ENCODE results near the gene CDKAL1.

Gene CDKAL1

DNA sequence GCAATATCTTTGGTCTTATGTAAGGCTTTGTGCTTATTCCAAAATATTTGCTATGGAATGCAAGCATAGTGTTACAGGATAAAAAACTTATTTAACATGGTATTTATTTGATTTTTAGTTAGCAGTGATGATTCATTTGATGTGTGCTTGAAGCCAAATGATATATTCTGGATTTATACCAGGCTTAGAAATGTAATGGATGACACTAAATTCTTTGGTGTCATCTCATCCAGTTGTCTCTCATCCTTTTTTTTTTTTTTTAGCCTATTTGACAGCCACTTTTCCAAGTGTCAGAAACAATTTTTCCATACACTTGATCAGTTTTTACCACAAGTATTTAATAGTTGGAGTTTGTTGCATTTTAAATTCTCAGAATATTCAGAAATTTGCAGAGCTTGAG lies 515.3 kb downstream of the CDKAL1 start:
- DNase-seq (ENCODE audit: low read depth in 1 of 2, low spot score in 1 of 2), result no peak
- no peak overlapping the region for H3K4me3 ChIP-seq (replicated peaks; ENCODE audit: insufficient read depth, low read length)
- H3K27ac ChIP-seq (replicated peaks), result no peak overlapping the region
- no peak for TF ChIP-seq SPI1 (IDR thresholded peaks at IDR 0.05; ENCODE audit: borderline replicate concordance, low read depth)
- TF ChIP-seq, protein P1, sequence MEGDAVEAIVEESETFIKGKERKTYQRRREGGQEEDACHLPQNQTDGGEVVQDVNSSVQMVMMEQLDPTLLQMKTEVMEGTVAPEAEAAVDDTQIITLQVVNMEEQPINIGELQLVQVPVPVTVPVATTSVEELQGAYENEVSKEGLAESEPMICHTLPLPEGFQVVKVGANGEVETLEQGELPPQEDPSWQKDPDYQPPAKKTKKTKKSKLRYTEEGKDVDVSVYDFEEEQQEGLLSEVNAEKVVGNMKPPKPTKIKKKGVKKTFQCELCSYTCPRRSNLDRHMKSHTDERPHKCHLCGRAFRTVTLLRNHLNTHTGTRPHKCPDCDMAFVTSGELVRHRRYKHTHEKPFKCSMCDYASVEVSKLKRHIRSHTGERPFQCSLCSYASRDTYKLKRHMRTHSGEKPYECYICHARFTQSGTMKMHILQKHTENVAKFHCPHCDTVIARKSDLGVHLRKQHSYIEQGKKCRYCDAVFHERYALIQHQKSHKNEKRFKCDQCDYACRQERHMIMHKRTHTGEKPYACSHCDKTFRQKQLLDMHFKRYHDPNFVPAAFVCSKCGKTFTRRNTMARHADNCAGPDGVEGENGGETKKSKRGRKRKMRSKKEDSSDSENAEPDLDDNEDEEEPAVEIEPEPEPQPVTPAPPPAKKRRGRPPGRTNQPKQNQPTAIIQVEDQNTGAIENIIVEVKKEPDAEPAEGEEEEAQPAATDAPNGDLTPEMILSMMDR (IDR thresholded peaks at IDR 0.05; ENCODE audit: insufficient read depth, low read length), result no peak
- TF ChIP-seq, protein P2, sequence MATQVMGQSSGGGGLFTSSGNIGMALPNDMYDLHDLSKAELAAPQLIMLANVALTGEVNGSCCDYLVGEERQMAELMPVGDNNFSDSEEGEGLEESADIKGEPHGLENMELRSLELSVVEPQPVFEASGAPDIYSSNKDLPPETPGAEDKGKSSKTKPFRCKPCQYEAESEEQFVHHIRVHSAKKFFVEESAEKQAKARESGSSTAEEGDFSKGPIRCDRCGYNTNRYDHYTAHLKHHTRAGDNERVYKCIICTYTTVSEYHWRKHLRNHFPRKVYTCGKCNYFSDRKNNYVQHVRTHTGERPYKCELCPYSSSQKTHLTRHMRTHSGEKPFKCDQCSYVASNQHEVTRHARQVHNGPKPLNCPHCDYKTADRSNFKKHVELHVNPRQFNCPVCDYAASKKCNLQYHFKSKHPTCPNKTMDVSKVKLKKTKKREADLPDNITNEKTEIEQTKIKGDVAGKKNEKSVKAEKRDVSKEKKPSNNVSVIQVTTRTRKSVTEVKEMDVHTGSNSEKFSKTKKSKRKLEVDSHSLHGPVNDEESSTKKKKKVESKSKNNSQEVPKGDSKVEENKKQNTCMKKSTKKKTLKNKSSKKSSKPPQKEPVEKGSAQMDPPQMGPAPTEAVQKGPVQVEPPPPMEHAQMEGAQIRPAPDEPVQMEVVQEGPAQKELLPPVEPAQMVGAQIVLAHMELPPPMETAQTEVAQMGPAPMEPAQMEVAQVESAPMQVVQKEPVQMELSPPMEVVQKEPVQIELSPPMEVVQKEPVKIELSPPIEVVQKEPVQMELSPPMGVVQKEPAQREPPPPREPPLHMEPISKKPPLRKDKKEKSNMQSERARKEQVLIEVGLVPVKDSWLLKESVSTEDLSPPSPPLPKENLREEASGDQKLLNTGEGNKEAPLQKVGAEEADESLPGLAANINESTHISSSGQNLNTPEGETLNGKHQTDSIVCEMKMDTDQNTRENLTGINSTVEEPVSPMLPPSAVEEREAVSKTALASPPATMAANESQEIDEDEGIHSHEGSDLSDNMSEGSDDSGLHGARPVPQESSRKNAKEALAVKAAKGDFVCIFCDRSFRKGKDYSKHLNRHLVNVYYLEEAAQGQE (IDR thresholded peaks at IDR 0.05; ENCODE audit: insufficient replicate concordance, low read depth), result no peak
- TF ChIP-seq GABPA (IDR thresholded peaks at IDR 0.05; ENCODE audit: low read depth), result no peak
- no peak for TF ChIP-seq POLR2AphosphoS5 (IDR thresholded peaks at IDR 0.05; ENCODE audit: low read depth)
- no peaks in the 10 kb centered on the region for H3K27me3 ChIP-seq (ENCODE audit: insufficient read depth, poor library complexity, severe bottlenecking)

DNA sequence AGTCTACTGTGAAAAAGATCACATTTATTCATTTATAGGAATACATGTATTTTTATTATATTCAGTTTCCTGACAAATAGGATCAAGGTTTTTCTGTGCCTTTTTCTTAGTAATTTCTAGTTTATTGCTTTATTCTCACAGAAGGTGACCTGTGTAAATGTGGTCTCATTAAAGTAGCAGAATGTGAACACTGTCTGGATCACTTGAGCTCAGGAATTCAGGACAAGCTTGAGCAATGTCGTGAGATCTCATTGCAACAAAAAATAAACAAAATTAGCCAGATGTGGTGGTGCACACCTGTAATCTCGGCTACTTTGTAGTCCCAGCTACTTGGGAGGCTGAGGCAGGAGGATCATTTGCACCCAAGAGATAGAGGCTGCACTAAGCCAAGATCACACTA lies 516.7 kb downstream of the CDKAL1 start:
- Histone ChIP-seq H3K4me3 (replicated peaks; ENCODE audit: insufficient read depth, low read length) (no peak overlapping the region), H3K27ac (replicated peaks) (no peak overlapping the region), H3K27me3 (ENCODE audit: insufficient read depth, poor library complexity, severe bottlenecking) (no peaks in the 10 kb centered on the region)
- no peak for DNase-seq (ENCODE audit: low read depth in 1 of 2, low spot score in 1 of 2)
- no peak for TF ChIP-seq SPI1 (IDR thresholded peaks at IDR 0.05; ENCODE audit: borderline replicate concordance, low read depth)
- TF ChIP-seq, protein P2 (IDR thresholded peaks at IDR 0.05; ENCODE audit: insufficient replicate concordance, low read depth), result no peak
- no peak for TF ChIP-seq GABPA (IDR thresholded peaks at IDR 0.05; ENCODE audit: low read depth)
- no peak for TF ChIP-seq POLR2AphosphoS5 (IDR thresholded peaks at IDR 0.05; ENCODE audit: low read depth)
- TF ChIP-seq, protein P1 (IDR thresholded peaks at IDR 0.05; ENCODE audit: insufficient read depth, low read length), result no peak

DNA sequence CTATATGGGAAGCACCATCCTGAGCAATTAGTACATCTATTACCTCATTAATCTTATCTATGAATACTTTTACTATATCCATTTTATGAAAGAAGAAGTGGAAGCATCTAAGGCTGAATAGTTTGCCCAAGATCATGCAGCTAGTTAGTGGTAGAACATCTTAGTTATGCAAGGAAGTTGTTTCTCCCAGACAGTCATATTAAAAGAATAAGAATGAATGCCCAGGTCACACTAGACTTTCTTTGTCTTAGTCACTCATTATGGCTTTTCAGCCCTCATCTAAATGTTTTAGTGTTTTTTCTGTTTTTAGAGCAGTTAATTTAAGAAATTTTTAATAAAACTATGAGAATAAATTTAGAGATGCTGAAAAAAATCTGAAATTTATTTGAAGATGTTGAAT lies 517.5 kb downstream of the CDKAL1 start:
- TF ChIP-seq, protein P2 (IDR thresholded peaks at IDR 0.05; ENCODE audit: insufficient replicate concordance, low read depth), result no peak
- TF ChIP-seq SPI1 (IDR thresholded peaks at IDR 0.05; ENCODE audit: borderline replicate concordance, low read depth) (no peak), POLR2AphosphoS5 (IDR thresholded peaks at IDR 0.05; ENCODE audit: low read depth) (no peak), GABPA (IDR thresholded peaks at IDR 0.05; ENCODE audit: low read depth) (no peak)
- TF ChIP-seq, protein P1 (IDR thresholded peaks at IDR 0.05; ENCODE audit: insufficient read depth, low read length), result no peak
- no peak for DNase-seq (ENCODE audit: low read depth in 1 of 2, low spot score in 1 of 2)
- no peak overlapping the region for H3K4me3 ChIP-seq (replicated peaks; ENCODE audit: insufficient read depth, low read length)
- H3K27me3 ChIP-seq (ENCODE audit: insufficient read depth, poor library complexity, severe bottlenecking), result no peaks in the 10 kb centered on the region
- H3K27ac ChIP-seq (replicated peaks), result no peak overlapping the region
